Activated CD4-positive, alpha-beta T cell treated with anti-CD3 and anti-CD28 coated beads for 1 hour (primary cell): ENCODE measurements around the gene RBBP8NL.

Experiments
- DNase-seq: peaks from one replicate; pipeline ENCODE4 v3.0.0-alpha.2; 2020

RBBP8NL gene

GRCh38 chr20:62427172-62428001 is at the start of gene RBBP8NL:
RBBP8NL (minus strand) TSS chr20:62427539; CDS start chr20:62419647, 7,892 bp downstream.
- no peak for DNase-seq

- DNase-seq, result no peak
Observed at GRCh38 chr20:62476056-62476838, 48.9 kb upstream of the RBBP8NL start.

- no peak for DNase-seq
Observed at GRCh38 chr20:62475772-62476055, 48.4 kb upstream of the RBBP8NL start, which contains the start of gene GATA5. GATA5 (minus strand) TSS chr20:62475995; CDS start chr20:62475521, 474 bp downstream.

GRCh38 chr20:62475027-62475771 is 47.9 kb upstream of the RBBP8NL start:
- DNase-seq, result no peak

- no peak for DNase-seq
Observed at GRCh38 chr20:62474604-62475026, 47.3 kb upstream of the RBBP8NL start.

- no peak for DNase-seq
Observed at GRCh38 chr20:62473717-62474603, 46.6 kb upstream of the RBBP8NL start.

GRCh38 chr20:62472941-62473585 is 45.7 kb upstream of the RBBP8NL start:
- no peak for DNase-seq

- no peak for DNase-seq
Observed at GRCh38 chr20:62472138-62472940, 45.0 kb upstream of the RBBP8NL start.

GRCh38 chr20:62470459-62470858 is 43.1 kb upstream of the RBBP8NL start:
- DNase-seq, result no peak

- no peak for DNase-seq
Observed at GRCh38 chr20:62470001-62470400, 42.7 kb upstream of the RBBP8NL start.

GRCh38 chr20:62469352-62469751 is 42.0 kb upstream of the RBBP8NL start:
- no peak for DNase-seq

GRCh38 chr20:62466806-62467537 is 39.6 kb upstream of the RBBP8NL start:
- DNase-seq, result no peak

GRCh38 chr20:62466072-62466760 is 38.9 kb upstream of the RBBP8NL start:
- no peak for DNase-seq

GRCh38 chr20:62464990-62465389 is 37.7 kb upstream of the RBBP8NL start:
- DNase-seq, result no peak

- DNase-seq, result no peak
Observed at GRCh38 chr20:62464425-62464770, 37.1 kb upstream of the RBBP8NL start.

- DNase-seq, result no peak
Observed at GRCh38 chr20:62463651-62464424, 36.5 kb upstream of the RBBP8NL start.

GRCh38 chr20:62462976-62463592 is 35.7 kb upstream of the RBBP8NL start:
- DNase-seq, result no peak

- no peak for DNase-seq
Observed at GRCh38 chr20:62461834-62462233, 34.5 kb upstream of the RBBP8NL start.
